Measurements from ENCODE around the gene MROH2B.

MROH2B gene

DNA sequence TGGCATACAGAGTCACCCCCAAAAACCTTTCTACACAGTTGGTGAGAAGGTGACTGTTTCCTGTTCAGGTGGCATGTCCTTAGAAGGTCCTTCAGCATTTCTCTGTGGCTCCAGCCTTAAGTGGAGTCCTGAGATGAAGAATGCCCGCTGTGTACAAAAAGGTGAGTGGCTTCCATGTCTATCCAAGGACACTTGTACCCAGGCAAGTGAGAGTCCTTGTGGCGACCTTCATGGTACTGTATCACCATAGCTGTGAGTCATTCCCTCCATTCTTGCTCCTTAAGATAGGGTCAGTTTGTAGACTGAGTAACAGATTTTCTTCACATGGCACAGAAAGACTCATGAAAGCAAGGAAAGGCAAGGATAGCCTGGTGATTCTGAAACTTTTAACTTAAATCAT, 98.7 kb downstream of the MROH2B start:
- DNase-seq (ENCODE audit: low read depth), result no peak

DNA sequence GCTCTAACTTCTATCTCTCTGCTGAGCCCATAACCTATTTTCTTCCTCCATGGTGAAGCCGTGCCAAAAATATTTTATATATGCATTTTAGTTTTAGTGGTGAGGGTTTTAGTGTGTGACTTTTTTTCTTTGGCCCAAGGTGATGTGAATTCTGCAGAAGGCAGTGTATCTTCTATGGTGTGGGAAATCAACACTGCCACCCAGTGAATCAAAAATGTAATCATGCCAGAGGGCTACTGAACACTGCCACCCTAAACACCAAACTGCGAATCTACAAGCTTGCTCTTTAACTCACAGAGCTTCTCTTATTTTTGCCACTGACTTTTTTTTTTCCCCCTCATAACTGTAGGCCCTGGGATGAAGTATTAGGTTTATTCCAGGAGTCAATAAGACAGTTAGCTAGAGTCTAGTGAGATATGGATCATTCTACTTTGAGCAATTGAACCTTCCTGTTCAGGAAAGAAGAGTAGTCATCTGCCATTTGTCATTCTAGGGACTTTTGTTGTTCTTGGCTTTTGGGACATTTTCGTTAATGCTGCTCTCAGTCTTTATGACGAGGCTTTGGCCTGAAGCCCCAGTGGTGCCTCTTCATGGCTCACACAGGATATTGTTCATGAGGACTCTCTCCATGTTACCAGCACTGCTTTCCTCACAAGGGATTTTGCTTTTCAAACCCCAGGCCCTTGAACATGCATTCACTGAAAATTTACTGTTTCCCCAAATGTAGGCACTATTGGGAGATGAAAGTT, 108.8 kb downstream of the MROH2B start:
- DNase-seq (ENCODE audit: low read depth), result no peak

DNA sequence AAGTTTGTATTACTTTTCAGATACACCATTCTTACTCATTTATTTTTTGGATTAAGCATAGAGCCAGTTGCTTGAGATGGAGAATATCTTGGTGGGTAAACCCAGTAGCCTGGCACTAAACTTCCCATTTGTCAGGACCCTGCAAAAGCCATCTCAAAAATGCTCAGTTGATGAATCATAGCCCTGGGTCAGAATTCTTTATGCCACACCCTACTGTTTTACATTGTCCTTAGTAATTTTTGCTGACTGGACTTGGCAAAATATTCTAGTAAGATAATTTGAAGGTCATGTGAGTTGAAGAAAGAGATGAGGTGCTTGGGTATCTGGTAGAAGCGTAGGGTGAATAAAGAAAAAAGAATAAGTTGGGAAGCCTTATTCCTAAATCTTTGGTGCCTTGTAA, 111.1 kb downstream of the MROH2B start:
- DNase-seq (ENCODE audit: low read depth), result no peak

DNA sequence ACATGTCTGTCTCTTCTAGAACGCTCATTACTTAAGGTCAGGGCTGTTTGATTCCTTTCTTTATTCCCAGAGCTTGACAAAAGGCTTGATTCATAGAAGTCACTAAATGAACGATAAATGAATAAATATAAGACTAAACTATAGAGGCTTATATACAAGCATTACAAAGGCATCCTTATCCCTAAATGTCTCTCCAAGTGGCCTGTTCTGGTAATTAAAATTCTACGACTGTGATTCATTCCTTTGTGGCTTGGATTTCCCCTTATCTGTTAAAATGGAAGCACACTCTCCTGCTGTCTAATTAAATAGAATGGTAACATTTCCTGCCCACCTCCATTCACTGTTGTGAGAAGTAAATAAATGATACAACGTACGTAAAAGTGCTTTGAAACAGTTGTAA, 112.3 kb downstream of the MROH2B start:
- DNase-seq (ENCODE audit: low read depth), result no peak

DNA sequence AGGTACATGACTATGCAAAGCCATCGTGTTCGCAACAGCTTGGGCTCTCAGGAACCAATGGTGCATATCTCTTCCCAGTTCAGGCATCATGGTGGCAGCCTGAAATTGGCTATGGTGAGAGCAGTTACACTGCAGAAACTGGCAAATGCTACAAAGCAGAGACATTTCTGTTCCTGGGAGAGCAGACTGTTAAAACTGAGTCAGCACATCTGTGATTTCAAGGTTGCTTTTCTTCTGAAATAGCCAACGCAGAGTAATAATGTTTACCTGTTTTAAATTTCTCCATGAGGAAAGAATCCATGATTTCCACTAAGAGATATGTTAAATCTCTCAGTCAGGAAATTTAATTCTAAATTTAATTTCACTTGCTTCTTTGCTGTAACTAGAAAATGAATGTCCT, 114.1 kb downstream of the MROH2B start:
- DNase-seq (ENCODE audit: low read depth), result no peak

DNA sequence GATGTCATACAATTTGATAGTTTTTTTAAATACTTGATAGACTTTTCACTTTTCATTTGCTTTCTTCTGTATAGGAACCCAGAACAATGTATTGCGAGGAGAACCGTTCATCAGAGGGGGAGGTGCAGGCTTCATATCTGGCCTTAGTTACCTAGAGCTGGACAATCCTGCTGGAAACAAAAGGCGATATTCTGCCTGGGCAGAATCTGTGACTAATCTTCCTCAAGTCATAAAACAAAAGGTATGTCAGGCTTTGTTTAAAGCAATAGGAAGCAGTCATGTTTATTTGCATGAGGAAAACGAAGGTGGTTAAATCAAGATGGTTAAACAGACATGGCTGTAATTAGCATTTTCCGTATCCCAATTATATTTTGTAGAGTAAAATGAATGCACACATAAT, 115.8 kb downstream of the MROH2B start:
- DNase-seq (ENCODE audit: low read depth), result no peak

Measured in activated T-helper 1 cell treated with Interleukin-2 at 50 U/mL for 16 hours (primary cell).